ENCODE results near the gene FBXO24.
A peak's percentile ranks its signal among the peaks of the same experiment; 100 is the strongest.

FBXO24 gene

GRCh38 chr7:100629117-100629716 lies 43.1 kb downstream of the FBXO24 start:
- peak; percentile 68; the same call in 1 of the 2 replicates for TF ChIP-seq PRDM10 (tag by site-specific recombination; IDR thresholded peaks at IDR 0.05)
- no peak for TF ChIP-seq ZBTB20 (tag by site-specific recombination; IDR thresholded peaks at IDR 0.05)
- TF ChIP-seq ZNF558 (tag by site-specific recombination; IDR thresholded peaks at IDR 0.05): no peak
- no peak for TF ChIP-seq ELK4 (IDR thresholded peaks at IDR 0.05; ENCODE audit: borderline replicate concordance, low read depth, low read length)
- TF ChIP-seq PRDM6 (tag by site-specific recombination; IDR thresholded peaks at IDR 0.05): no peak
- TF ChIP-seq ZNF580 (tag by site-specific recombination; IDR thresholded peaks at IDR 0.05): no peak
- no peak for TF ChIP-seq OSR2 (tag by site-specific recombination; IDR thresholded peaks at IDR 0.05)
- TF ChIP-seq WT1 (tag by site-specific recombination; IDR thresholded peaks at IDR 0.05): no peak
- TF ChIP-seq ZBTB48 (tag by site-specific recombination; IDR thresholded peaks at IDR 0.05): peak; percentile 39; the same call in 1 of the 2 replicates
- 0 out of 2 replicates have a peak, but pooled peaks have one; percentile 10 for TF ChIP-seq PATZ1 (tag by site-specific recombination; IDR thresholded peaks at IDR 0.05)
- TF ChIP-seq ZNF600 (tag by site-specific recombination; IDR thresholded peaks at IDR 0.05): peak; percentile 46; the same call in 1 of the 2 replicates
- peak; percentile 69; the same call in 1 of the 2 replicates for TF ChIP-seq ZBTB8A (tag by site-specific recombination; IDR thresholded peaks at IDR 0.05)
- TF ChIP-seq ZNF18 (tag by site-specific recombination; IDR thresholded peaks at IDR 0.05): peak; percentile 68
- TF ChIP-seq CTCF (tag by site-specific recombination; IDR thresholded peaks at IDR 0.05): peak; percentile 37; the same call in 1 of the 2 replicates

More at GRCh38 chr7:100629117-100629716, 43.1 kb downstream of the FBXO24 start:
- H3K4me3 ChIP-seq (ENCODE audit: low read depth, low read length): no peak overlapping the region
- H3K9me3 ChIP-seq (ENCODE audit: control insufficient read depth, insufficient read depth, low read depth, low read length): no peaks in the 10 kb centered on the region
- CTCF ChIA-PET: interaction anchor here (0.6 to 2.9 kb wide), 14 partner anchors 8 to 223 kb away, joined by 3 to 11 read pairs (median 3); partner anchors contain the start of genes FBXO24, LRCH4, MOSPD3 and SLC12A9
- H3K27ac ChIP-seq (ENCODE audit: extremely low read depth, low read depth, low read length): no peak overlapping the region
- no peaks in the 10 kb centered on the region for H3K4me1 ChIP-seq (ENCODE audit: control insufficient read depth, insufficient read depth, low read length)
- POLR2A ChIA-PET: interaction anchor here (0.9 to 1.6 kb wide), 3 partner anchors 44 to 45 kb away, joined by 3 to 11 read pairs (median 3); partner anchors contain the start of genes FBXO24, GNB2 and LRCH4
- H3K36me3 ChIP-seq (ENCODE audit: control insufficient read depth in 2 of 2, insufficient read depth in 1 of 2, low read length in 2 of 2): no peaks in the 10 kb centered on the region
